Testis (tissue), 2 donors: ENCODE data around the gene DUSP22.

Experiments used
- POLR2A ChIP-seq: fragments of 450-650 bp; IDR thresholded peaks from one replicate; pipeline ENCODE4 v1.6.1; 2017; ENCODE audit warnings: antibody characterized with exemption, mild to moderate bottlenecking, moderate library complexity
- TF ChIP-seq, protein P1 (sequence below), 3 experiments: fragments of 450-650 bp in 2 of 3; fragments of 200-600 bp in 1 of 3; sonication (generic) in 1 of 3; IDR thresholded peaks; one replicate each; pipeline ENCODE4 v1.5.1; 2016 to 2019; ENCODE audit warnings: antibody characterized with exemption in 3 of 3, mild to moderate bottlenecking in 2 of 3, moderate library complexity in 1 of 3

DNA sequence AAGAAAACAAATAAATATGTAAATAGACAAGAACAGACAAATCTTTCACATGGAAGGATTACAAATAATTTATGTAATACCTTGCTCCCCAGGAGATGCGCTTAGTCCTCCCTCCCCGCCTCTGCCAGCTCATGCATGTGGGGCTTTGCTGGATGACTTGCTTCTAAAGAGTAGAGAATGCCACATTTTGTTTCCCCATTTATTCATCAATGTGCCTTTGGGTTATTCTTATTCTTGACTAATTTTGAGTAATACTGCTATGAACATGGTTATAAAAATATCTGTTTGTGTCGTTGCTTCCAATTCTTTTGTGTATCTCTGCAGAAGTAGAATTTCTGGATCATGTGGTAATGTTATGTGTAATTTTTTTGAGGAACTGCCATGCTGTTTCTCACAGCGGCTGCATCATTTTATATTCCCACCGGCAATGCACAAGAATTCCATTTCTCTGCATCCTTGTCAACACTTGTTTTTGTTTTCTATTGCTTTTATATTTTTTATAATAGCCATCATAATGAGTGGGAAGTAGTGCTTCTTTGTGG lies 23.8 kb upstream of the DUSP22 start:
- TF ChIP-seq, protein P1, sequence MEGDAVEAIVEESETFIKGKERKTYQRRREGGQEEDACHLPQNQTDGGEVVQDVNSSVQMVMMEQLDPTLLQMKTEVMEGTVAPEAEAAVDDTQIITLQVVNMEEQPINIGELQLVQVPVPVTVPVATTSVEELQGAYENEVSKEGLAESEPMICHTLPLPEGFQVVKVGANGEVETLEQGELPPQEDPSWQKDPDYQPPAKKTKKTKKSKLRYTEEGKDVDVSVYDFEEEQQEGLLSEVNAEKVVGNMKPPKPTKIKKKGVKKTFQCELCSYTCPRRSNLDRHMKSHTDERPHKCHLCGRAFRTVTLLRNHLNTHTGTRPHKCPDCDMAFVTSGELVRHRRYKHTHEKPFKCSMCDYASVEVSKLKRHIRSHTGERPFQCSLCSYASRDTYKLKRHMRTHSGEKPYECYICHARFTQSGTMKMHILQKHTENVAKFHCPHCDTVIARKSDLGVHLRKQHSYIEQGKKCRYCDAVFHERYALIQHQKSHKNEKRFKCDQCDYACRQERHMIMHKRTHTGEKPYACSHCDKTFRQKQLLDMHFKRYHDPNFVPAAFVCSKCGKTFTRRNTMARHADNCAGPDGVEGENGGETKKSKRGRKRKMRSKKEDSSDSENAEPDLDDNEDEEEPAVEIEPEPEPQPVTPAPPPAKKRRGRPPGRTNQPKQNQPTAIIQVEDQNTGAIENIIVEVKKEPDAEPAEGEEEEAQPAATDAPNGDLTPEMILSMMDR (IDR thresholded peaks at IDR 0.05), result no peak
- TF ChIP-seq POLR2A, result no peak
